Stomach (tissue), 4 donors: ENCODE data around the gene UGT1A10.

Experiments used
- CTCF ChIP-seq, 7 experiments: fragments of 450-650 bp in 4 of 7; fragments of 200-600 bp in 3 of 7; sonication (generic) in 3 of 7; IDR thresholded peaks; one replicate each; pipeline ENCODE4 v1.5.1; 2016 to 2019; ENCODE audit warnings: antibody characterized with exemption in 7 of 7, control low read depth in 2 of 7, mild to moderate bottlenecking in 1 of 7
- EP300 ChIP-seq: sonication (generic); formaldehyde crosslinking; IDR thresholded peaks from one replicate; pipeline ENCODE4 v1.6.1; 2017; ENCODE audit warnings: antibody characterized with exemption
- POLR2A ChIP-seq, 4 donors: fragments of 450-650 bp; IDR thresholded peaks; one replicate each; pipeline ENCODE4 v1.6.1; 2016; ENCODE audit warnings: antibody characterized with exemption in 4 of 4, control low read depth in 2 of 4, mild to moderate bottlenecking in 1 of 4, moderate library complexity in 1 of 4
- POLR2AphosphoS5 ChIP-seq, 3 donors: sonication (generic); formaldehyde crosslinking; IDR thresholded peaks; one replicate each; pipeline ENCODE4 v1.6.1; 2016; ENCODE audit warnings: antibody characterized with exemption in 3 of 3

GRCh38 chr2:233798335-233799086 is 162.3 kb downstream of the UGT1A10 start:
- TF ChIP-seq POLR2AphosphoS5 (IDR thresholded peaks at IDR 0.05) (no peak), CTCF (IDR thresholded peaks at IDR 0.05) (no peak), EP300 (no peak), POLR2A (IDR thresholded peaks at IDR 0.05) (no peak)
